Panc1 (cell line): ENCODE data around the gene PKD1. TPM values are rescaled to one million over a fixed set of nuclear protein-coding genes. Genes with fewer than 3 reads are reported as not detected.

Experiments used
- ATAC-seq: fragments of 200-7000 bp; cut with Tn5 transposase; 2 replicates; pipeline ENCODE4 v1.9.1; 2020; ENCODE audit warnings: mild to moderate bottlenecking, moderate library complexity
- BruUV-seq: library from RNA; stranded (reverse); fragments of 400-500 nt; replicated peaks from 2 replicates; lab custom pipeline; 2021; lab: Mats Ljungman, UMichigan
- CTCF ChIA-PET: fragments of 300-600 bp; sonication (Branson Sonifier 250); formaldehyde crosslinking; loops from one replicate; lab custom pipeline; 2022; ENCODE audit warnings: antibody characterized with exemption; lab: Charles Lee
- POLR2A ChIA-PET: fragments of 300-600 bp; sonication (Branson Sonifier 250); formaldehyde crosslinking; loops from one replicate; lab custom pipeline; 2022; ENCODE audit warnings: antibody characterized with exemption; lab: Charles Lee
- DNase-seq: peaks from one replicate; pipeline ENCODE4 v3.0.0-alpha.2; 2010; ENCODE audit warnings: low read depth, low spot score
- H3K27ac ChIP-seq: 2 replicates; pipeline ENCODE4 v1.5.1; 2011; ENCODE audit warnings: mild to moderate bottlenecking, low read length, inconsistent platforms
- H3K27me3 ChIP-seq: fragments of 200-500 bp; sonication (Bioruptor generic); 2 replicates; pipeline ENCODE4 v1.6.0; 2014; ENCODE audit warnings: low read length, inconsistent platforms; ENCODE audit not compliant: control insufficient read depth, insufficient read depth
- H3K36me3 ChIP-seq: fragments of 200-500 bp; sonication (Bioruptor generic); 2 replicates; pipeline ENCODE4 v1.5.1; 2014; ENCODE audit warnings: inconsistent platforms, mild to moderate bottlenecking, low read length, moderate library complexity; ENCODE audit not compliant: control insufficient read depth, insufficient read depth
- H3K4me1 ChIP-seq: 2 replicates; pipeline ENCODE4 v1.5.1; 2011; ENCODE audit warnings: inconsistent platforms, mild to moderate bottlenecking, low read length, moderate library complexity; ENCODE audit not compliant: control insufficient read depth, insufficient read depth
- H3K4me3 ChIP-seq, 2 experiments: 2 replicates each; pipeline ENCODE4 v1.5.1; 2011 to 2012; ENCODE audit warnings: low read depth in 2 of 2, low read length in 2 of 2, mild to moderate bottlenecking in 2 of 2, inconsistent platforms in 1 of 2, moderate library complexity in 1 of 2
- H3K9me3 ChIP-seq: fragments of 200-500 bp; sonication (Bioruptor generic); 2 replicates; pipeline ENCODE4 v1.5.1; 2014; ENCODE audit warnings: low read depth, mild to moderate bottlenecking, inconsistent platforms, low read length, moderate library complexity; ENCODE audit not compliant: control insufficient read depth, insufficient read depth
- CTCF ChIP-seq: fragments of 450-650 bp; IDR thresholded peaks from 2 replicates; pipeline ENCODE4 v1.5.1; 2017; ENCODE audit warnings: mild to moderate bottlenecking
- POLR2AphosphoS5 ChIP-seq: IDR thresholded peaks from 2 replicates; pipeline ENCODE4 v1.6.1; 2012; ENCODE audit warnings: mild to moderate bottlenecking, low read depth, low read length, moderate library complexity
- SIN3A ChIP-seq: IDR thresholded peaks from 2 replicates; pipeline ENCODE4 v1.6.1; 2012; ENCODE audit warnings: low read depth, mild to moderate bottlenecking, low read length, moderate library complexity, borderline replicate concordance; ENCODE audit not compliant: insufficient read depth
- TCF7L2 ChIP-seq: IDR thresholded peaks from 2 replicates; pipeline ENCODE4 v1.6.1; 2011; ENCODE audit warnings: mild to moderate bottlenecking, low read depth, low read length, inconsistent platforms
- in situ Hi-C: cut with HindIII; loops from 2 replicates; pipeline ENCODE4 v1.10.0; 2016; ENCODE audit warnings: low sequenced_read_pairs, low pct_unique_long_range_greater_than_20kb
- intact Hi-C: fragments of 100-400 bp; cut with micrococcal nuclease; formaldehyde crosslinking; loops from one replicate; pipeline ENCODE4 v1.10.0; 2022; ENCODE audit not compliant: unreplicated experiment
- total RNA-seq: library from RNA; stranded (reverse); gene quantifications from one replicate; pipeline ENCODE4 v1.2.1, GENCODE V29; 2021; ENCODE audit not compliant: unreplicated experiment
- TF ChIP-seq, protein P1 (sequence below), 2 experiments: IDR thresholded peaks; 2 replicates each; pipeline ENCODE4 v1.6.1; 2011 to 2012; ENCODE audit warnings: low read depth in 2 of 2, control low read depth in 1 of 2, low read length in 1 of 2, mild to moderate bottlenecking in 1 of 2, moderate library complexity in 1 of 2; ENCODE audit not compliant: insufficient read depth in 1 of 2

Gene PKD1
- total RNA-seq, 1 experiment from 2014 or later, result 279 TPM

DNA sequence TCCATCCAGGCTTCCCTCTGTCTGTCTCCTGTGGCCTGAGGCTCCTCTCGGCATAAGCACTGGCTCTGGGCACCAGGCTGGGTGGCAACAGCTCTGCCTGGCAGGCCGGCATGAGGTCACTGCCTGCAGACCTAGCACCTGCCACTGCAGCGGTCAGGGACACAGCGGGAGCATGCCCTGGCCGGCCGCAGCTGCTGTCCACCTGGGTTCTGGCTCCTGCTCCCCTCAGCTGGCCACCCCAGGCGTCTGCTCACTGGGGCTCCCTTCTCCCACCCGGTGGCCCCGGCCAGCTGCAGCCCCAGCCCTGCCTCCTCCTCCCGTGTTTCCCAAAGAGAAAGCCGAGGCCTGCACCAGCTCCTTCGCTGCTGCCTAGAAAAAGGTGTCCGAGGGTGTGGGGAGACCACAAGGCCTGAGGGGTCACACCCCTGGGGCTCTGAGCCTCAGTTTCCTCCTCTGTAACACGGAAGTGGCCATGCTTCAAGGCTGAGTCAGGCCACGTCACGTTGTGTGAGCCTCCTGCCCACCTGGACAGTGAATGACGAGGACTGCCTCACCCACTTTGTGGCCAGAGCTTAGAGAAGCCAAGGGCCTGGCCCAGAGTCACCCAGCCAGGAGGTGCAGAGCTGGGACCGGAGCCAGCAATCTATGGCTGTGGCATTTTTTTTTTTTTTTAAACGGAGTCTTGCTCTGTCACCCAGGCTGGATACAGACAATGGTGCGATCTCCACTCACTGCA, 94.7 kb downstream of the PKD1 start:
- H3K4me1 ChIP-seq, result peaks cover 56% of the 10 kb centered on the region
- TF ChIP-seq POLR2AphosphoS5 (no peak; the same call in 1 of the 2 replicates), SIN3A (no peak), TCF7L2 (no peak), CTCF (no peak)
- TF ChIP-seq, protein P1, sequence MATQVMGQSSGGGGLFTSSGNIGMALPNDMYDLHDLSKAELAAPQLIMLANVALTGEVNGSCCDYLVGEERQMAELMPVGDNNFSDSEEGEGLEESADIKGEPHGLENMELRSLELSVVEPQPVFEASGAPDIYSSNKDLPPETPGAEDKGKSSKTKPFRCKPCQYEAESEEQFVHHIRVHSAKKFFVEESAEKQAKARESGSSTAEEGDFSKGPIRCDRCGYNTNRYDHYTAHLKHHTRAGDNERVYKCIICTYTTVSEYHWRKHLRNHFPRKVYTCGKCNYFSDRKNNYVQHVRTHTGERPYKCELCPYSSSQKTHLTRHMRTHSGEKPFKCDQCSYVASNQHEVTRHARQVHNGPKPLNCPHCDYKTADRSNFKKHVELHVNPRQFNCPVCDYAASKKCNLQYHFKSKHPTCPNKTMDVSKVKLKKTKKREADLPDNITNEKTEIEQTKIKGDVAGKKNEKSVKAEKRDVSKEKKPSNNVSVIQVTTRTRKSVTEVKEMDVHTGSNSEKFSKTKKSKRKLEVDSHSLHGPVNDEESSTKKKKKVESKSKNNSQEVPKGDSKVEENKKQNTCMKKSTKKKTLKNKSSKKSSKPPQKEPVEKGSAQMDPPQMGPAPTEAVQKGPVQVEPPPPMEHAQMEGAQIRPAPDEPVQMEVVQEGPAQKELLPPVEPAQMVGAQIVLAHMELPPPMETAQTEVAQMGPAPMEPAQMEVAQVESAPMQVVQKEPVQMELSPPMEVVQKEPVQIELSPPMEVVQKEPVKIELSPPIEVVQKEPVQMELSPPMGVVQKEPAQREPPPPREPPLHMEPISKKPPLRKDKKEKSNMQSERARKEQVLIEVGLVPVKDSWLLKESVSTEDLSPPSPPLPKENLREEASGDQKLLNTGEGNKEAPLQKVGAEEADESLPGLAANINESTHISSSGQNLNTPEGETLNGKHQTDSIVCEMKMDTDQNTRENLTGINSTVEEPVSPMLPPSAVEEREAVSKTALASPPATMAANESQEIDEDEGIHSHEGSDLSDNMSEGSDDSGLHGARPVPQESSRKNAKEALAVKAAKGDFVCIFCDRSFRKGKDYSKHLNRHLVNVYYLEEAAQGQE (IDR thresholded peaks at IDR 0.05; ENCODE audit: insufficient read depth in 1 of 2, low read depth in 2 of 2, low read length in 1 of 2), result no peak
- H3K27ac ChIP-seq, result peak overlapping the region; percentile 82

GRCh38 chr16:2040041-2040786, 95.5 kb downstream of the PKD1 start:
- in situ Hi-C loops, result no loop called here
- Histone ChIP-seq H3K27ac (peak overlapping the region; percentile 82), H3K4me1 (peaks cover 63% of the 10 kb centered on the region), H3K36me3 (no peaks in the 10 kb centered on the region), H3K4me3 (no peak overlapping the region), H3K9me3 (no peaks in the 10 kb centered on the region), H3K27me3 (no peaks in the 10 kb centered on the region)
- POLR2A ChIA-PET, result interaction anchor here (0.9 kb wide), 1 partner anchor 112 kb away, joined by 8 read pairs; no protein-coding TSS in a partner anchor
- DNase-seq (no peak), ATAC-seq (peak; percentile 9)
- CTCF ChIA-PET, result interaction anchor here (0.7 kb wide), 1 partner anchor 271 kb away, joined by 3 read pairs; no protein-coding TSS in a partner anchor
- intact Hi-C loops, result no loop called here
- TF ChIP-seq TCF7L2, result no peak
- no TSS peak for BruUV-seq

More for the DNA sequence above, 94.7 kb downstream of the PKD1 start:
- Histone ChIP-seq H3K9me3 (no peaks in the 10 kb centered on the region), H3K27me3 (no peaks in the 10 kb centered on the region), H3K4me3 (no peak overlapping the region), H3K36me3 (no peaks in the 10 kb centered on the region)
- CTCF ChIA-PET, result interaction anchor here (0.7 kb wide), 1 partner anchor 111 kb away, joined by 4 read pairs; no protein-coding TSS in a partner anchor
- ATAC-seq, result peak; percentile 56
- BruUV-seq, result no TSS peak
- in situ Hi-C loops, result no loop called here
- no peak for DNase-seq
- POLR2A ChIA-PET, result interaction anchor here (0.7 kb wide), 2 partner anchors 50 to 59 kb away, joined by 4 to 5 read pairs; no protein-coding TSS in a partner anchor
- intact Hi-C loops, result no loop called here
